ENCODE data around the gene PLXNA4.

DNA sequence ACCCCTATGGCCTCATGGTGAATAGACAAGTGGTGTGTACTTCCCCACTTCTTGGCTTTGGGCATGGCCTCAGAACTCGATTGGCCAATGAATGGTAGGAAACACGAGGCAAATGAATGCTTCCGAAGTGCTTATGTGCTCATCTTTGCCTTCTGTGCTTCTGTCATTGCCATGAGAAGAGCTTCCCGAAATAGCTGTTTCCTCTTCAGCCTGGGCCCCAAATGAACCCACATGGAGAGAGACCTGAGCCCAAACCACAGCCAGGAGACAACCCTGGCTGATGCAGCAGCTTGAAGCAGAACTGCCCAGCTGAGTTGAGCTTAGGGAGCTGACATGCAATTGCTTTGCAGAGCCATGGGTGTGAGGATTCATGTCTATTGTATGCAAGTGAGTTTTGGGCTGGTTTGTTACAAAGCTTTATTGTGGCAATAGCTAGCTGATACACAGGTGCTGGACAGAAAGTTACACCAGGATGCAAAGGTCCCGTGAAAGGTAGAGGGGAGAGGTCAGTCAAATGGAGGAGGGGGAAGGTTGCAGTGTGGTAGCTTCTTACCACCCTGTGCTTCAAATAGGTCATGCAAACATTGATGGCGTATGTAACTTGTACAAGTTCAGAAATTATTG, 328.2 kb downstream of the PLXNA4 start:
- TF ChIP-seq, protein P1, sequence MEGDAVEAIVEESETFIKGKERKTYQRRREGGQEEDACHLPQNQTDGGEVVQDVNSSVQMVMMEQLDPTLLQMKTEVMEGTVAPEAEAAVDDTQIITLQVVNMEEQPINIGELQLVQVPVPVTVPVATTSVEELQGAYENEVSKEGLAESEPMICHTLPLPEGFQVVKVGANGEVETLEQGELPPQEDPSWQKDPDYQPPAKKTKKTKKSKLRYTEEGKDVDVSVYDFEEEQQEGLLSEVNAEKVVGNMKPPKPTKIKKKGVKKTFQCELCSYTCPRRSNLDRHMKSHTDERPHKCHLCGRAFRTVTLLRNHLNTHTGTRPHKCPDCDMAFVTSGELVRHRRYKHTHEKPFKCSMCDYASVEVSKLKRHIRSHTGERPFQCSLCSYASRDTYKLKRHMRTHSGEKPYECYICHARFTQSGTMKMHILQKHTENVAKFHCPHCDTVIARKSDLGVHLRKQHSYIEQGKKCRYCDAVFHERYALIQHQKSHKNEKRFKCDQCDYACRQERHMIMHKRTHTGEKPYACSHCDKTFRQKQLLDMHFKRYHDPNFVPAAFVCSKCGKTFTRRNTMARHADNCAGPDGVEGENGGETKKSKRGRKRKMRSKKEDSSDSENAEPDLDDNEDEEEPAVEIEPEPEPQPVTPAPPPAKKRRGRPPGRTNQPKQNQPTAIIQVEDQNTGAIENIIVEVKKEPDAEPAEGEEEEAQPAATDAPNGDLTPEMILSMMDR (IDR thresholded peaks at IDR 0.05), result no peak
- no peak for TF ChIP-seq POLR2A (IDR thresholded peaks at IDR 0.05)
